Heart left ventricle (tissue), 16 donors: Measurements from ENCODE around the gene LKAAEAR1. TPM values are rescaled to one million over a fixed set of nuclear protein-coding genes. Genes with fewer than 3 reads are reported as not detected.

ENCODE experiments used
- ATAC-seq, 4 donors: fragments of 200-7000 bp; cut with Tn5 transposase; one replicate each; pipeline ENCODE4 v1.9.1; 2020 to 2022; ENCODE audit warnings: moderate library complexity in 4 of 4, mild to moderate bottlenecking in 3 of 4, moderate number of reproducible peaks in 1 of 4
- DNase-seq, 5 donors: peaks; one replicate each; pipeline ENCODE4 v3.0.0-alpha.2; 2020
- H3K27ac ChIP-seq, 12 donors: fragments of 200-600 bp; sonication (generic) in 4 of 12; one replicate each; pipeline versions ENCODE4 v1.5.0 to v1.8.0; 2016 to 2022; ENCODE audit warnings: mild to moderate bottlenecking in 2 of 12
- H3K27me3 ChIP-seq, 9 donors: fragments of 200-600 bp; sonication (generic) in 2 of 9; one replicate each; pipeline versions ENCODE4 v1.5.1 to v1.8.0; 2016 to 2022; ENCODE audit warnings: mild to moderate bottlenecking in 3 of 9
- H3K36me3 ChIP-seq, 9 donors: fragments of 200-600 bp; sonication (generic) in 2 of 9; one replicate each; pipeline versions ENCODE4 v1.5.0 to v1.8.0; 2018 to 2022; ENCODE audit warnings: mild to moderate bottlenecking in 2 of 9
- H3K4me1 ChIP-seq, 12 donors: fragments of 200-600 bp; sonication (generic) in 4 of 12; one replicate each; pipeline versions ENCODE4 v1.5.0 to v1.8.0; 2016 to 2022; ENCODE audit warnings: mild to moderate bottlenecking in 3 of 12
- H3K4me3 ChIP-seq, 12 donors: fragments of 200-600 bp; sonication (generic) in 4 of 12; one replicate each; pipeline versions ENCODE4 v1.5.0 to v1.8.0; 2017 to 2022; ENCODE audit warnings: mild to moderate bottlenecking in 9 of 12, moderate library complexity in 4 of 12
- H3K9me3 ChIP-seq, 12 donors: fragments of 200-600 bp; sonication (generic) in 4 of 12; one replicate each; pipeline versions ENCODE4 v1.5.0 to v1.8.0; 2016 to 2022; ENCODE audit warnings: mild to moderate bottlenecking in 1 of 12
- CTCF ChIP-seq, 12 donors: fragments of 200-600 bp; sonication (generic) in 4 of 12; IDR thresholded peaks; one replicate each; pipeline versions ENCODE4 v1.5.0 to v1.8.0; 2018 to 2022; ENCODE audit warnings: antibody characterized with exemption in 12 of 12, mild to moderate bottlenecking in 5 of 12
- POLR2A ChIP-seq, 2 donors: fragments of 450-650 bp; IDR thresholded peaks; one replicate each; pipeline ENCODE4 v1.6.1; 2017; ENCODE audit warnings: antibody characterized with exemption in 2 of 2, mild to moderate bottlenecking in 2 of 2, moderate library complexity in 2 of 2
- whole genome bisulfite sequencing, 4 donors: extraction: QIAGEN DNeasy Blood & Tissue Kit in 2 of 4; methylation state at CpG; one replicate each; pipeline versions ENCODE4 v1.1.5 to v1.1.7; 2013 to 2018; 5-methylcytosine and 5-hydroxymethylcytosine counted together
- intact Hi-C, 10 donors: fragments of 100-400 bp; cut with DNase I; formaldehyde crosslinking; loops; one replicate each; pipeline versions ENCODE4 v1.11.1 to v1.14.2; 2022
- polyA plus RNA-seq, 2 donors: library from polyadenylated mRNA; stranded (reverse); fragments of 200-250 nt; gene quantifications; one replicate each; pipeline ENCODE4 v1.2.3, GENCODE V29; 2013
- total RNA-seq, 9 donors: library from RNA; depleted of rRNA in 2 of 9; stranded (reverse); fragments of >200 nt in 2 of 9; fragmentation: NEBNext Ultra II Directional in 3 of 9; extraction: Animal tissue kit (Norgen Biotek cat#: 25700) in 3 of 9; gene quantifications; one replicate each; pipeline versions ENCODE4 v1.1.0 to v1.2.4, GENCODE V29; 2016 to 2023
- donor health status: ischemic (EF 13 %, LVEDD 7.1; RV severe dilation, severe dysfunction).
- donor health status: healthy with polysubstance abuse.
- donor health status: DM: no; HTN: yes; CAD: no.
- donor health status: DM: no; HTN: no; CAD: no.
- donor health status: ischemic (EF 25% LVEDD 6.9; RV normal size, moderate dysfunction).
- donor health status: ischemic (EF 25% LVEDD 5.7; RV mildly dilated, moderate dysfunction).
- donor health status: healthy.
- donor health status: DM: yes; HTN: yes; CAD: no.
- donor health status: ischemic (EF 35%, LVEDD 5.7; RV mildly dilated, moderate dysfunction).
- donor health status: nonischemic (EF 11% LVEDD 7.7; RV severe dilation, severe dysfunction).
- donor health status: DM: yes; HTN: yes; CAD: no.
- donor health status: PGD.
- donor health status: ischemic (EF 29% LVEDD 5.4; RV normal size, mild dysfunction).
- donor health status: nonischemic (EF 23%, LVEDD 6.1; RV moderate dilation, normal function).

Gene LKAAEAR1
- total and polyA plus RNA-seq, 11 donors = not detected

- H3K9me3 ChIP-seq = no peaks in the 10 kb centered on the region
- no peak for TF ChIP-seq POLR2A (IDR thresholded peaks at IDR 0.05)
- TF ChIP-seq CTCF (IDR thresholded peaks at IDR 0.05) = no peak
- peaks cover 0 to 10% (median 4%) of the 10 kb centered on the region in 9 donors for H3K36me3 ChIP-seq
- no peaks in the 10 kb centered on the region for H3K27me3 ChIP-seq
- H3K4me3 ChIP-seq = no peak overlapping the region
- H3K27ac ChIP-seq = no peak overlapping the region
- peaks cover 6 to 42% (median 19%) of the 10 kb centered on the region in 12 donors for H3K4me1 ChIP-seq
- 73 to 89% (median 84%) methylated on average over 6 of the region's 6 CpGs for WGBS, 4 donors
- ATAC-seq (no peak), DNase-seq (no peak)
- intact Hi-C loops = loop anchor here in 1 of 10 donors (10.0 kb wide), 1 partner anchor 172 kb away; the partner anchor contains the start of gene DNAJC5
Measured at GRCh38 chr20:64067005-64067632, 17.1 kb downstream of the LKAAEAR1 start.

GRCh38 chr20:64065974-64066343 is 18.2 kb downstream of the LKAAEAR1 start:
- ATAC-seq = no peak
- no peak for DNase-seq
- no peak overlapping the region for H3K27ac ChIP-seq
- intact Hi-C loops = loop anchor here in 1 of 10 donors (10.0 kb wide), 1 partner anchor 171 kb away; the partner anchor contains the start of gene DNAJC5
- WGBS, 4 donors = 53 to 68% (median 60%) methylated on average over 5 of the region's 5 CpGs
- no peaks in the 10 kb centered on the region for H3K9me3 ChIP-seq
- TF ChIP-seq CTCF (IDR thresholded peaks at IDR 0.05) = no peak
- no peak for TF ChIP-seq POLR2A (IDR thresholded peaks at IDR 0.05)
- H3K27me3 ChIP-seq = no peaks in the 10 kb centered on the region
- no peak overlapping the region for H3K4me3 ChIP-seq
- peaks cover 6 to 43% (median 20%) of the 10 kb centered on the region in 12 donors for H3K4me1 ChIP-seq
- peaks cover 0 to 8% (median 0%) of the 10 kb centered on the region in 9 donors for H3K36me3 ChIP-seq

- intact Hi-C loops = loop anchor here in 1 of 10 donors (10.0 kb wide), 1 partner anchor 171 kb away; the partner anchor contains the start of gene DNAJC5
- H3K27ac ChIP-seq = no peak overlapping the region
- H3K36me3 ChIP-seq = peaks cover 0 to 3% (median 0%) of the 10 kb centered on the region in 9 donors
- DNase-seq = no peak
- H3K27me3 ChIP-seq = no peaks in the 10 kb centered on the region
- H3K4me3 ChIP-seq = no peak overlapping the region
- H3K4me1 ChIP-seq = peaks cover 6 to 43% (median 20%) of the 10 kb centered on the region in 12 donors
- WGBS, 4 donors = 53 to 66% (median 60%) methylated on average over 27 of the region's 27 CpGs
- no peaks in the 10 kb centered on the region for H3K9me3 ChIP-seq
- no peak for ATAC-seq
- TF ChIP-seq POLR2A (IDR thresholded peaks at IDR 0.05) (no peak), CTCF (IDR thresholded peaks at IDR 0.05) (no peak)
Measured at GRCh38 chr20:64065062-64065973, 18.9 kb downstream of the LKAAEAR1 start.
